Neural crest cell (in vitro differentiated cells): ENCODE measurements around the gene PIP5K1B. TPM values are rescaled to one million over a fixed set of nuclear protein-coding genes. Genes with fewer than 3 reads are reported as not detected.

Source experiments
- DNase-seq: peaks from one replicate; pipeline ENCODE4 v3.0.0; 2021; ENCODE audit warnings: low read depth, mixed read lengths, low spot score
- H3K27ac Mint-ChIP-seq: one replicate; pipeline ENCODE4 v1.8.0; 2021; ENCODE audit warnings: mild to moderate bottlenecking, mixed read lengths; ENCODE audit not compliant: unreplicated experiment
- H3K27me3 Mint-ChIP-seq: 2 replicates; pipeline ENCODE4 v1.8.0; 2021; ENCODE audit warnings: low read depth, mild to moderate bottlenecking, mixed read lengths
- H3K36me3 Mint-ChIP-seq: 2 replicates; pipeline ENCODE4 v1.8.0; 2021; ENCODE audit warnings: low read depth, mild to moderate bottlenecking, mixed read lengths
- H3K4me1 Mint-ChIP-seq: 2 replicates; pipeline ENCODE4 v1.8.0; 2021; ENCODE audit warnings: mixed read lengths
- H3K4me3 Mint-ChIP-seq: one replicate; pipeline ENCODE4 v1.8.0; 2021; ENCODE audit warnings: mild to moderate bottlenecking, mixed read lengths
- H3K9me3 Mint-ChIP-seq: 2 replicates; pipeline ENCODE4 v1.8.0; 2021; ENCODE audit warnings: mixed read lengths
- total RNA-seq: library from RNA; stranded (reverse); gene quantifications from 2 replicates; pipeline ENCODE4 v1.2.1, GENCODE V29; 2021
- TF ChIP-seq, protein P1 (sequence below): fragments of 200-600 bp; sonication (generic); conservative IDR thresholded peaks from 2 replicates; pipeline ENCODE4 v1.5.0; 2021; ENCODE audit warnings: antibody characterized with exemption, mild to moderate bottlenecking

The PIP5K1B gene
- total RNA-seq, 1 donor from 2014 or later, result 5.9 TPM

DNA sequence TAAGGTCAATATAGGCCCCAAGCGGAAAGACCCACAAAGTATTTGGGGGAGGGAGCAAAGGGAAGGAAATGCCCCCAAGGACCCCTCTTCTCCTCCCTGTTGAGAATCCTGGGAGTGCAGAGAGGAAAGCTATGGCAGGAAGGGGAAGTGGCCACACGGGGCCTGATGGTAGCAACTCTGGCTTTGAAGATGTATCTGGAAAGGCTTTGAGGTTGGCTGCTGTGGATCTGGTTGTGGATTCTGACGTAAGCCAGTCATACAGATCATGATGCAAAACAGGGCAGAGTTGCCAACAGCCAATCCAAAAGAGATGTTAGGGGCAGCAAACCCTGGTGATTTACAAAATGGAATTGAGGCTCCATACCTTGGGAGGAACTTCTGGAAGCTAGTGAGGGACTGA, 200.1 kb downstream of the PIP5K1B start:
- Mint-ChIP-seq H3K4me3 (no peak overlapping the region), H3K27ac (no peak overlapping the region), H3K4me1 (no peaks in the 10 kb centered on the region), H3K36me3 (peaks cover 2% of the 10 kb centered on the region), H3K9me3 (no peaks in the 10 kb centered on the region), H3K27me3 (peaks cover 2% of the 10 kb centered on the region)
- TF ChIP-seq, protein P1, sequence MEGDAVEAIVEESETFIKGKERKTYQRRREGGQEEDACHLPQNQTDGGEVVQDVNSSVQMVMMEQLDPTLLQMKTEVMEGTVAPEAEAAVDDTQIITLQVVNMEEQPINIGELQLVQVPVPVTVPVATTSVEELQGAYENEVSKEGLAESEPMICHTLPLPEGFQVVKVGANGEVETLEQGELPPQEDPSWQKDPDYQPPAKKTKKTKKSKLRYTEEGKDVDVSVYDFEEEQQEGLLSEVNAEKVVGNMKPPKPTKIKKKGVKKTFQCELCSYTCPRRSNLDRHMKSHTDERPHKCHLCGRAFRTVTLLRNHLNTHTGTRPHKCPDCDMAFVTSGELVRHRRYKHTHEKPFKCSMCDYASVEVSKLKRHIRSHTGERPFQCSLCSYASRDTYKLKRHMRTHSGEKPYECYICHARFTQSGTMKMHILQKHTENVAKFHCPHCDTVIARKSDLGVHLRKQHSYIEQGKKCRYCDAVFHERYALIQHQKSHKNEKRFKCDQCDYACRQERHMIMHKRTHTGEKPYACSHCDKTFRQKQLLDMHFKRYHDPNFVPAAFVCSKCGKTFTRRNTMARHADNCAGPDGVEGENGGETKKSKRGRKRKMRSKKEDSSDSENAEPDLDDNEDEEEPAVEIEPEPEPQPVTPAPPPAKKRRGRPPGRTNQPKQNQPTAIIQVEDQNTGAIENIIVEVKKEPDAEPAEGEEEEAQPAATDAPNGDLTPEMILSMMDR, result no peak
- no peak for DNase-seq

DNA sequence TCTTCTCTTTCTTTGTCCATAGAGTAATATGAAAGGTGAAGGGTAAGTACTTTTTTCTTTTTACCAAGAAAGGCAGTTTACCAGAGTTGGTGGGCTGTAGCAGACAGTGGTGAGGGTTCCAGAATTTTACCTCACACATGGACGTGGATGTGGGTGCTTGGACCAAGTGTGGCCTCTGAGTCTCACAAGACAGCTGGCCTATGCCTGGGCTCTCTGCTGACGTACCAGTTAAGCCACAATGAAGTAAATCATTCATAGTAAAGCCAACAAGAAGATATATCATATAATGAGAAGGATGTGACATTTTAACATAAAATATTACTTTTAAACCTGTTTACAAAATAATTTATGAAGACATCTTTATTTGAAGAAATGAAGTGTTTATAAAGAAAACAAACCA, 202.9 kb downstream of the PIP5K1B start:
- H3K4me1 Mint-ChIP-seq, result no peaks in the 10 kb centered on the region
- H3K36me3 Mint-ChIP-seq, result peaks cover 2% of the 10 kb centered on the region
- no peak overlapping the region for H3K4me3 Mint-ChIP-seq
- TF ChIP-seq, protein P1, result no peak
- H3K27ac Mint-ChIP-seq, result no peak overlapping the region
- peaks cover 9% of the 10 kb centered on the region for H3K27me3 Mint-ChIP-seq
- H3K9me3 Mint-ChIP-seq, result no peaks in the 10 kb centered on the region
- no peak for DNase-seq

DNA sequence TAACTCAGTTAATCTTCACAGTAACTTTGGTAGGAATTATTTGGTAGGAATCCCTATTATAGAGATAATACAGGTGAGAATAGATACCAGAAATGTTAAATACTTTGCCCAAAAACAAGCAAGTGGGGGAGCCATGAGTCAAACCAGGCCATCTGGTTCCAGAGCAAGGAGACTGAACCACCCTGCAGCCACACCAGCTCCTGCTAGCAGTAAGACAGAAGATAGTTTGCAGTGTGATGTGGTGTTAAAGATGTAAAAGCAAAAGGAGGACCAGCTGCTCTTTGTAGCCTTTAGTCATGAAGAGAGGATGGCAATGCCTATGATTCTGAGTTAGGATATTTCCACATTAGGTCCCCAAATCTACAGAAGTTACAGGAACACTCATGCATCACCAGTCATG, 207.5 kb downstream of the PIP5K1B start:
- Mint-ChIP-seq H3K36me3 (no peaks in the 10 kb centered on the region), H3K9me3 (no peaks in the 10 kb centered on the region), H3K4me3 (no peak overlapping the region), H3K27me3 (peaks cover 10% of the 10 kb centered on the region), H3K27ac (no peak overlapping the region), H3K4me1 (no peaks in the 10 kb centered on the region)
- DNase-seq, result no peak
- TF ChIP-seq, protein P1, result no peak

DNA sequence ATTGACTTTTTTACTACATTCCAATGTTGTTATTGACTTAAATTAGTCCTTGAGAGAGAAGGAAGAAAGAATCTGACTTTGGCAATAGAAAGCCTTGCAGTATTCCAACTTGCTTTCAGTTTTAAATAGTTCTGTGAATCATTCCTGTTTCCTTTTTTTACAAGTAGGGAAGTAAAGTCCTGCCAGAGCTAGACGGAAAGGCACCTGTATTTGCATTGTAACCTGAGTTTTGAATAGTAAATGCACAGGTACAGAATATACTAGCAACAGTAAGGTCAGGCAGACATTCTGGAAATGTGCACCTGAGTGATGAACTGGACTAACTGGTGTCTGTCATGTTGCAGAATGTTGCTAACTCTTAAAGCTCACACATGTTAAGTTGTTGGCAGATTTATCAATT, 208.0 kb downstream of the PIP5K1B start:
- H3K9me3 Mint-ChIP-seq, result no peaks in the 10 kb centered on the region
- TF ChIP-seq, protein P1, result no peak
- no peak overlapping the region for H3K4me3 Mint-ChIP-seq
- no peaks in the 10 kb centered on the region for H3K36me3 Mint-ChIP-seq
- no peak overlapping the region for H3K27ac Mint-ChIP-seq
- no peaks in the 10 kb centered on the region for H3K4me1 Mint-ChIP-seq
- H3K27me3 Mint-ChIP-seq, result peaks cover 10% of the 10 kb centered on the region
- no peak for DNase-seq

DNA sequence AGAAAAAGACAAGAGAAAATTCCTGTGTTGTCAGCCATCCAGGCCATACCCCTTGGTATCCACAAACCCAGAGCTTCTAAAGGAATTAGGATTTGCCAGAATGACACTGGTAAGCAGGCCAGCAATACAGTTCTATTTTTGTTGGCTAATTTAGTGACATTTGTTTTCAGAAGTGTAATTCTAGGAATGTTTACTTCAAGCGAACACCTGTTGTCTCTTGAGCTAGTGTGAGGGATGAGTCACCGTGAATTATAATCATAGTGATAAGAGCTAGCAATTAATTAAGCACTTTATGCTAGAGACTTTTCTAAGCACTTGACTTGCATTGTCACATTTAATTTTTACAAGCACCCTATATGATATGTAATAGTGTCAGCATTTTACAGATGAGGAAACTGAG, 209.7 kb downstream of the PIP5K1B start:
- Mint-ChIP-seq H3K27me3 (peaks cover 10% of the 10 kb centered on the region), H3K36me3 (no peaks in the 10 kb centered on the region), H3K9me3 (no peaks in the 10 kb centered on the region), H3K4me1 (no peaks in the 10 kb centered on the region), H3K4me3 (no peak overlapping the region), H3K27ac (no peak overlapping the region)
- TF ChIP-seq, protein P1, result no peak
- DNase-seq, result no peak

DNA sequence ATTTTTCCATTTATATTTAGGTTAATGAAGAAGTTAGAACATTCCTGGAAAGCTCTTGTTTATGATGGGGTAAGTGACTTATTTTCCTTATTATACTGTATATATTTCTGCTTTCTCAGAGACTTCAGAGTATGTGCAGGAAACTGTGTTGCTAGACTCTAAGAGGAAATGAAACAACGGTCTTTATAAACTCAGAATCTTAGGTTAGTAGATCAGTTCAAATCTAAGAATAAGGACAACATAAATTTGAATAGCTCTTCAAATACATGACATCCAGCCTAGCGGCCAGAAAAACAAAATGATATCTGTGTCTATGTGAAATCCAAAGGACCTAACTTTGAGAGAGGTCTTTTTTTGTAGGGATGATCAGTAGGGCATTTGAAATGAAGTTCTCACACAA, 214.6 kb downstream of the PIP5K1B start:
- Mint-ChIP-seq H3K36me3 (no peaks in the 10 kb centered on the region), H3K27me3 (peaks cover 2% of the 10 kb centered on the region), H3K9me3 (no peaks in the 10 kb centered on the region), H3K4me1 (no peaks in the 10 kb centered on the region), H3K4me3 (no peak overlapping the region), H3K27ac (no peak overlapping the region)
- DNase-seq, result no peak
- TF ChIP-seq, protein P1, result no peak
